ENCODE data around the gene APOC3.

APOC3 gene

GRCh38 chr11:116823031-116823843, 6.5 kb upstream of the APOC3 start, which contains the start of gene APOA4:
Gene APOA4 (minus strand): TSS chr11:116823304. CDS start chr11:116823191, 113 bp downstream.
- H3K27me3 ChIP-seq (replicated peaks) = no peaks in the 10 kb centered on the region
- TF ChIP-seq CTCF (IDR thresholded peaks at IDR 0.05; ENCODE audit: low read depth, low read length, missing control alignments) = no peak
- in situ Hi-C loops (cut with HindIII; ENCODE audit: low pct_ligation_motif_present, low sequenced_read_pairs) = no loop called here
- H3K27ac ChIP-seq = no peak within 1 kb of the TSS
- DNase-seq = no peak
- H3K36me3 ChIP-seq (replicated peaks) = no peaks in the 10 kb centered on the region
- no peak within 1 kb of the TSS for H3K4me3 ChIP-seq (ENCODE audit: low read depth, low read length)

GRCh38 chr11:116825434-116825833, 4.3 kb upstream of the APOC3 start:
- Histone ChIP-seq H3K36me3 (replicated peaks) (no peaks in the 10 kb centered on the region), H3K27me3 (replicated peaks) (no peaks in the 10 kb centered on the region), H3K27ac (no peak overlapping the region), H3K4me3 (ENCODE audit: low read depth, low read length) (no peak overlapping the region)
- in situ Hi-C loops (cut with HindIII; ENCODE audit: low pct_ligation_motif_present, low sequenced_read_pairs) = no loop called here
- DNase-seq = no peak
- TF ChIP-seq CTCF (IDR thresholded peaks at IDR 0.05; ENCODE audit: low read depth, low read length, missing control alignments) = no peak

- no peak for TF ChIP-seq CTCF (IDR thresholded peaks at IDR 0.05; ENCODE audit: low read depth, low read length, missing control alignments)
- Histone ChIP-seq H3K36me3 (replicated peaks) (no peaks in the 10 kb centered on the region), H3K27me3 (replicated peaks) (no peaks in the 10 kb centered on the region), H3K4me3 (ENCODE audit: low read depth, low read length) (no peak overlapping the region), H3K27ac (no peak overlapping the region)
- DNase-seq = no peak
- in situ Hi-C loops (cut with HindIII; ENCODE audit: low pct_ligation_motif_present, low sequenced_read_pairs) = no loop called here
These were observed 3.6 kb upstream of the APOC3 start for GRCh38 chr11:116825854-116826750.

- no peak for TF ChIP-seq CTCF (IDR thresholded peaks at IDR 0.05; ENCODE audit: low read depth, low read length, missing control alignments)
- H3K27me3 ChIP-seq (replicated peaks) = no peaks in the 10 kb centered on the region
- DNase-seq = no peak
- in situ Hi-C loops (cut with HindIII; ENCODE audit: low pct_ligation_motif_present, low sequenced_read_pairs) = no loop called here
- H3K4me3 ChIP-seq (ENCODE audit: low read depth, low read length) = no peak overlapping the region
- H3K36me3 ChIP-seq (replicated peaks) = no peaks in the 10 kb centered on the region
- no peak overlapping the region for H3K27ac ChIP-seq
These were observed 2.8 kb upstream of the APOC3 start for GRCh38 chr11:116826751-116827431.

- in situ Hi-C loops (cut with HindIII; ENCODE audit: low pct_ligation_motif_present, low sequenced_read_pairs) = no loop called here
- no peak for TF ChIP-seq CTCF (IDR thresholded peaks at IDR 0.05; ENCODE audit: low read depth, low read length, missing control alignments)
- Histone ChIP-seq H3K4me3 (ENCODE audit: low read depth, low read length) (no peak overlapping the region), H3K27me3 (replicated peaks) (no peaks in the 10 kb centered on the region), H3K36me3 (replicated peaks) (no peaks in the 10 kb centered on the region), H3K27ac (no peak overlapping the region)
- DNase-seq = no peak
These were observed 2.2 kb upstream of the APOC3 start for GRCh38 chr11:116827461-116827860.

Data from brain microvascular endothelial cell (primary cell).